ENCODE data around the gene MAP3K20. TPM values are rescaled to one million over a fixed set of nuclear protein-coding genes. Genes with fewer than 3 reads are reported as not detected.

The MAP3K20 gene
- total RNA-seq, 1 donor from 2014 or later: 11.8 TPM

DNA sequence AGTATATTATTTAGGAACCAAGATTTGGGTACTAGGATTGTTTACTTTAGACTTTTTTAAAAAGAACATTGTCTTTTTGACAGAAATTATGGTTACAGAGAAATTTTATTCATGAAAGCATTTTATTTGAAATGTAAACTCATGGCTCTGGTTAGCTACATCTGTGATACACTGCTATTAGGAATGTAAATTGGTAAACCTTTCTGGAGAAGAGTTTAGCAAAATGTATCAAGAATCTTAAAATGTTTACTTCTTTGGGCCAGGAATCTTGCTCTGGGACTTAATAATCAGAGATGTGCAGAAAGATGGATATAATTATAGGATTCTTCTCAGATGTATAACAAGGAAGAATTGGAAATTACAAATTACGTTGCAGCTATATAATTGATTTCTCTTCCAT, 19.7 kb downstream of the MAP3K20 start:
- Mint-ChIP-seq H3K9me3 (ENCODE audit: unreplicated experiment) (no peaks in the 10 kb centered on the region), H3K27me3 (ENCODE audit: unreplicated experiment) (peaks cover 1% of the 10 kb centered on the region), H3K27ac (ENCODE audit: unreplicated experiment) (no peak overlapping the region), H3K4me1 (ENCODE audit: unreplicated experiment) (peaks cover 17% of the 10 kb centered on the region), H3K36me3 (ENCODE audit: low read depth, unreplicated experiment) (no peaks in the 10 kb centered on the region), H3K4me3 (ENCODE audit: unreplicated experiment) (no peak overlapping the region)
- DNase-seq (ENCODE audit: low spot score): no peak
- no peak for TF ChIP-seq CTCF (IDR thresholded peaks at IDR 0.05; ENCODE audit: unreplicated experiment)

GRCh38 chr2:173099271-173099670, 23.6 kb downstream of the MAP3K20 start:
- H3K4me3 Mint-ChIP-seq (ENCODE audit: unreplicated experiment): no peak overlapping the region
- no peak for DNase-seq (ENCODE audit: low spot score)
- H3K36me3 Mint-ChIP-seq (ENCODE audit: low read depth, unreplicated experiment): no peaks in the 10 kb centered on the region
- TF ChIP-seq CTCF (IDR thresholded peaks at IDR 0.05; ENCODE audit: unreplicated experiment): no peak
- H3K4me1 Mint-ChIP-seq (ENCODE audit: unreplicated experiment): peaks cover 22% of the 10 kb centered on the region
- H3K27ac Mint-ChIP-seq (ENCODE audit: unreplicated experiment): no peak overlapping the region
- no peaks in the 10 kb centered on the region for H3K27me3 Mint-ChIP-seq (ENCODE audit: unreplicated experiment)
- H3K9me3 Mint-ChIP-seq (ENCODE audit: unreplicated experiment): no peaks in the 10 kb centered on the region

DNA sequence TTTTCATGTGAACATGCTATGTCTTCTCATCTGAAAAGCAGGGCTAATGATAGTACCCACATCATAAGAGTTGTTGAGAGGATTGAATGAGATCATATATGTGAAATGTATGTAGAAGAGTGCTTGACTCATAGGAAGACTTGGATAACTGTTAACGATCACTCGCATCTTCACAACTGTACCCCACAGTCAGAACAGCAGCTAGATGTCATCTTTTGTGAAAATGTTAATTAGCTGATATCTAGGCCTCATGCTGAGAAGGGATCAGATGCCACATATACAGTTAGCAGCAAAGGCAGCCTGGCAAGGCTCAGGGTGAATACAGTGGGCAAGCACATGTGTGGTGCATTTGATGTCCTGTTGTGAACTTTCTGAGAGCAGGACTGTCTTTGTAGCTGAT, 24.2 kb downstream of the MAP3K20 start:
- no peak for DNase-seq (ENCODE audit: low spot score)
- Mint-ChIP-seq H3K4me1 (ENCODE audit: unreplicated experiment) (peaks cover 22% of the 10 kb centered on the region), H3K36me3 (ENCODE audit: low read depth, unreplicated experiment) (no peaks in the 10 kb centered on the region), H3K4me3 (ENCODE audit: unreplicated experiment) (no peak overlapping the region), H3K27ac (ENCODE audit: unreplicated experiment) (no peak overlapping the region), H3K27me3 (ENCODE audit: unreplicated experiment) (no peaks in the 10 kb centered on the region), H3K9me3 (ENCODE audit: unreplicated experiment) (no peaks in the 10 kb centered on the region)
- no peak for TF ChIP-seq CTCF (IDR thresholded peaks at IDR 0.05; ENCODE audit: unreplicated experiment)

DNA sequence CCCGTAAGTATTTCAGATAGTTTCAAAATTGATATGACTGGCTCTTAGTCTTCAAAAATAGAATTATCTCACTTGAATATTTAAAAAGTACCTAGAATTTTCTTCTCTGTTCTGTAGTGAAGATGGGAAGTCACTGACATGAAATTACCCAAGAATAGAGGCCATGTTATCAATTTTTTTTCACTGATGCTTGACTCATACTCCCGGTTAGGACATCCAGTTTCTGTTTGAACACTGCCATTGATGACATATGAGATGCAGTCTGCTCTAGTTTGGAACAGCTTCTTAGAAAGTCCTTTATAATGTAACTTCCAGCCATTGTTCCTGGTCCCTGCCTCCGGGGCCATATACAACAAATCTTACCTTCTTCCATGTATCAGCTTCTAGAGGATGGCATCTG, 26.0 kb downstream of the MAP3K20 start:
- Mint-ChIP-seq H3K4me1 (ENCODE audit: unreplicated experiment) (peaks cover 22% of the 10 kb centered on the region), H3K4me3 (ENCODE audit: unreplicated experiment) (no peak overlapping the region)

GRCh38 chr2:173104156-173104555, 28.5 kb downstream of the MAP3K20 start:
- TF ChIP-seq CTCF (IDR thresholded peaks at IDR 0.05; ENCODE audit: unreplicated experiment): no peak
- H3K27me3 Mint-ChIP-seq (ENCODE audit: unreplicated experiment): no peaks in the 10 kb centered on the region
- no peak overlapping the region for H3K4me3 Mint-ChIP-seq (ENCODE audit: unreplicated experiment)
- H3K27ac Mint-ChIP-seq (ENCODE audit: unreplicated experiment): no peak overlapping the region
- no peaks in the 10 kb centered on the region for H3K9me3 Mint-ChIP-seq (ENCODE audit: unreplicated experiment)
- no peak for DNase-seq (ENCODE audit: low spot score)
- no peaks in the 10 kb centered on the region for H3K36me3 Mint-ChIP-seq (ENCODE audit: low read depth, unreplicated experiment)
- H3K4me1 Mint-ChIP-seq (ENCODE audit: unreplicated experiment): peaks cover 17% of the 10 kb centered on the region

More for the DNA sequence above, 26.0 kb downstream of the MAP3K20 start:
- TF ChIP-seq CTCF (IDR thresholded peaks at IDR 0.05; ENCODE audit: unreplicated experiment): no peak
- no peaks in the 10 kb centered on the region for H3K9me3 Mint-ChIP-seq (ENCODE audit: unreplicated experiment)
- no peaks in the 10 kb centered on the region for H3K36me3 Mint-ChIP-seq (ENCODE audit: low read depth, unreplicated experiment)
- no peak overlapping the region for H3K27ac Mint-ChIP-seq (ENCODE audit: unreplicated experiment)
- DNase-seq (ENCODE audit: low spot score): no peak
- H3K27me3 Mint-ChIP-seq (ENCODE audit: unreplicated experiment): no peaks in the 10 kb centered on the region
